Forelimb muscle (tissue), 1 donor: ENCODE measurements around the gene LYVE1. TPM values are rescaled to one million over a fixed set of nuclear protein-coding genes. Genes with fewer than 3 reads are reported as not detected.
"Not testable (repeated sequence)": the region's sequence is repeated elsewhere in the genome, so short reads cannot be mapped to it uniquely, and the experiment has no call there.

Experiments
- DNase-seq: peaks from one replicate; pipeline ENCODE4 v3.0.0-alpha.2; 2013; ENCODE audit warnings: low read depth
- polyA plus RNA-seq: library from polyadenylated mRNA; unstranded; fragments of 120-200 nt; gene quantifications from one replicate; pipeline ENCODE4 v1.2.1, GENCODE V29; 2013; ENCODE audit not compliant: insufficient read length

LYVE1 gene
- 66.6 TPM for polyA plus RNA-seq

- DNase-seq, result peak; percentile 38
Measured at GRCh38 chr11:10568486-10568941, at the start of gene LYVE1. TSS of gene LYVE1 (minus strand) at chr11:10568665. CDS start at chr11:10568532, 133 bp downstream.

- DNase-seq, result no peak
Measured at GRCh38 chr11:10617551-10617950, 49.1 kb upstream of the LYVE1 start.

- DNase-seq, result no peak
Measured at GRCh38 chr11:10611979-10612862, 43.8 kb upstream of the LYVE1 start.

GRCh38 chr11:10609636-10610035 lies 41.2 kb upstream of the LYVE1 start:
- DNase-seq, result no peak

- no peak for DNase-seq
Measured at GRCh38 chr11:10608584-10608983, 40.1 kb upstream of the LYVE1 start.

GRCh38 chr11:10607462-10608132 lies 39.1 kb upstream of the LYVE1 start:
- DNase-seq, result no peak

GRCh38 chr11:10606536-10607208 lies 38.2 kb upstream of the LYVE1 start:
- DNase-seq, result no peak

GRCh38 chr11:10605941-10606381 lies 37.5 kb upstream of the LYVE1 start:
- DNase-seq, result no peak

- DNase-seq, result no peak
Measured at GRCh38 chr11:10604798-10605197, 36.3 kb upstream of the LYVE1 start.

GRCh38 chr11:10604340-10604748 lies 35.9 kb upstream of the LYVE1 start:
- no peak for DNase-seq

GRCh38 chr11:10603721-10604297 lies 35.3 kb upstream of the LYVE1 start:
- DNase-seq, result no peak

GRCh38 chr11:10602945-10603344 lies 34.5 kb upstream of the LYVE1 start:
- no peak for DNase-seq

GRCh38 chr11:10602366-10602765 lies 33.9 kb upstream of the LYVE1 start:
- no peak for DNase-seq

- no peak for DNase-seq
Measured at GRCh38 chr11:10601837-10602236, 33.4 kb upstream of the LYVE1 start.

GRCh38 chr11:10600570-10601248 lies 32.2 kb upstream of the LYVE1 start:
- DNase-seq, result no peak

GRCh38 chr11:10599388-10600175 lies 31.1 kb upstream of the LYVE1 start:
- no peak for DNase-seq

GRCh38 chr11:10598816-10599215 lies 30.4 kb upstream of the LYVE1 start:
- DNase-seq, result no peak

GRCh38 chr11:10597877-10598351 lies 29.4 kb upstream of the LYVE1 start:
- no peak for DNase-seq

GRCh38 chr11:10595840-10596239 lies 27.4 kb upstream of the LYVE1 start:
- DNase-seq, result not testable (repeated sequence)

GRCh38 chr11:10594407-10594806 lies 25.9 kb upstream of the LYVE1 start:
- DNase-seq, result no peak
